Hindlimb muscle (tissue), 1 donor: Measurements from ENCODE around the gene ASB13. TPM values are rescaled to one million over a fixed set of nuclear protein-coding genes. Genes with fewer than 3 reads are reported as not detected.

Experiments used
- DNase-seq: peaks from one replicate; pipeline ENCODE4 v3.0.0-alpha.2; 2013
- polyA plus RNA-seq: library from polyadenylated mRNA; unstranded; fragments of 120-200 nt; gene quantifications from one replicate; pipeline ENCODE4 v1.2.1, GENCODE V29; 2013; ENCODE audit not compliant: insufficient read length

ASB13 gene
- polyA plus RNA-seq, 1 donor = 13.5 TPM

GRCh38 chr10:5668429-5668828 lies 2.0 kb upstream of the ASB13 start:
- DNase-seq = no peak

DNA sequence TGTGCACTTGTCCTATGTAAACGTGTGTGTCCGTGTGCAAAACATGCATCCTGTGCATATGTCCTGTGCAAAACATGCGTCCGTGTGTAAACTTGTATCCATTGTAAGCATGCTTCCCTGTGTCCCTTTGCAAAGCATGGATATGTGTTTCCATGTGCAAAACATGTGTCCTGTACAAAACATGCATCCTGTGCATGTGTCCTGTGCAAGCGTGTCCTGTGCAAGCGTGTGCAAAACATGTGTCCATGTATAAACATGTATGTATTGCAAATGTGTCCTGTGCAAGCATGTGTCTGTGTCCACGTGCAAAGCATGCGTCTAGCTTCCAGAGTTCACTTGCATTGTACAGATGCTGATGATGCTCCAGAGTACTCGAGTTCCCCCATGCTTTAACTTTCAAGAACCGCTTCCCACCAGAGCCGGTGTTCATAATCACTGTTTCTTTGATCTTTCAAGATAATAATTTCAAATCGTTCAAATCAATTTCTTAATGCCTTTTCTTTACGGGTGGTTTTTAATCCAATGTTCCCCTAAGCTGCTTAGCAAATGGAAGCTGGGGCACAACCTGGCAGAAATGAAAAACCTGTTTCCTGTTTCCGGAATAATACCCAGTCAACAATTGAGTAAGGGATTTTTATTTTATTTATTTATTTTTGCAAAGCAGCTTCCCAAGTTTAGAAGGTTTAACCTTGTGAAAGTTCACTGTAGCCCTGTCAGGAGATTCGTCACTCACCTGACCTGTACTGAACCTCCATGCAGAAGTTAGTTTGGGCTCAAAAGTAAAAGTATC lies 641 bp upstream of the ASB13 start:
- no peak for DNase-seq

GRCh38 chr10:5665373-5666007 lies 905 bp downstream of the ASB13 start:
- no peak for DNase-seq

- no peak for DNase-seq
Observed at GRCh38 chr10:5663692-5664427, 2.5 kb downstream of the ASB13 start.

DNA sequence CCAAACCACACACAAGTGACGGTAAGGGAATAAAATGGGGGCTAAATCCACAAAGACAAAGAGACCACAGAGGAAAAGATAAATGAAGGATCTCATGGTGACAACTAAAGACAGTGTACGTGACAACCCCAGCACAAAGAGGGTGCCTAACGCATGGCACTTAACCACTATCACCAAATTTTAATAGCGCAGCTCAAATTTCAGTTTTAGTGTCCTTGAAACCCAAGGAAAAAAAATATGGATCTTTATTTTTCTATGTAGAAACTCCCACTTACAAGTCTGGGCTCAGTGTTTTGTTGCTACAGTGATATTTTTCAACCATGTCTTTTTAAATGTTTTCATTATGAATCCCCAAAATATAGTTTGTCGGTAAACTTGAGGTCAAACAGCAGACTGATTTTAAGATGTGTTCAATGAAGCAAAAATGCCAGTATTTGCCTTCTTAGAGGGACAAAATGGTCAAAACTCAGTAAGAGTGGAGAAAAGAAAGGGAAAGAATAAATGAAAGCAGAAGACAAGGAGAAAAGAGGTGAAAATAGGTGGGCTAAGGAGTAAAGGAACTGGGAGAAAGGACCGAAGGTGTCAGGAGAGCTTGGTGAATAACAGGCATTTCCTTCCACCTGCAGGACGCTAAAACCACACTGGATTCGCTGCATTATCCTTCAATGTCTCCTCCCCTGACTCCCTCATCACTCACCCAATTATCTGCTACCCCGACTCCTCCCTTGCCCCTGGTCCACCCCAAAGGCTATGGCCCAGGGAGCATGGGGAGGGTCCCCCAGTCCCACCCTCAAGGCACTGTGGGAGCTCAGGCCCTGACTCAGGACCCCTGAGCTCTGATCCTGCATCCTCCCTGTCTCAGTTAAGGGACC lies 3.5 kb downstream of the ASB13 start:
- DNase-seq = no peak

GRCh38 chr10:5661043-5661442 lies 5.4 kb downstream of the ASB13 start:
- no peak for DNase-seq

DNA sequence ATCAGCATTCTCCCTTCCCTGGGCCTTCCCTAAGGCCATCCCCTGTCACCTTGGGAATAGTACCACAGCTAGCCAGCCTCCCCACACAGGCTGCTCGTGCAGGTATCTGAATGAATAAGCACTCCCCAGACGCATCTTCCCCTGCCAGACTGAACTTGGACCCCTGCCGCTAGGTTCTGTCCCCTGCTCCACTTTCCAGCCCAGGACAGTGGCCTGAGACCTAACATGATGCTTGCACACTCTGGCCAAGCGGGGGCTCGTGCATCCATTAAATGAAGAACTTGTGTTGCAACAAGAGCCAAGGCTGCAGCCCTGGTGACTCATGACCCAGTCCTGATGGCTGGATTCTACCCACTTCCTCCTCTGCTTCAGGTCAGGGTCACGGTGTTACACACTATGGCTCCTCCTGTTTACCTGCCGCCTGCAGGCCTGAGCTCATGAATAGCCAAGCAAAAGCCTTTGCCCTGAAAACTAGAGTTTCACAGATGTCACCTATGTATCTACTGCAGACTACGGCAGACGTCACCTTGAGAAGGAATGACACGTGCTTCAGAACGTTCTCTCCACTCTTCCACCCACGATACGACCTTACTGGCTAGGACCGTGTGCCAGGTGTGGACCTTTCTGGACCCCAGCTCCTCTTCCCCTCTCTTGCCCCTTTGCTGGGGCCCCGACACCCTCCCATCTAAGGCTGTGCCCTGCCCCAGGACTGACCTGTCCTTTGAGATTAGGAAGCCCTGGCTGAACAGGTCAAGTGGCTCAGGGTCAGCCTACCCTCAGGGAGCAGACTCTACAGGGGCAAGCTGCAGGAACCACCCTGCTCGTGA lies 6.5 kb downstream of the ASB13 start:
- no peak for DNase-seq

DNA sequence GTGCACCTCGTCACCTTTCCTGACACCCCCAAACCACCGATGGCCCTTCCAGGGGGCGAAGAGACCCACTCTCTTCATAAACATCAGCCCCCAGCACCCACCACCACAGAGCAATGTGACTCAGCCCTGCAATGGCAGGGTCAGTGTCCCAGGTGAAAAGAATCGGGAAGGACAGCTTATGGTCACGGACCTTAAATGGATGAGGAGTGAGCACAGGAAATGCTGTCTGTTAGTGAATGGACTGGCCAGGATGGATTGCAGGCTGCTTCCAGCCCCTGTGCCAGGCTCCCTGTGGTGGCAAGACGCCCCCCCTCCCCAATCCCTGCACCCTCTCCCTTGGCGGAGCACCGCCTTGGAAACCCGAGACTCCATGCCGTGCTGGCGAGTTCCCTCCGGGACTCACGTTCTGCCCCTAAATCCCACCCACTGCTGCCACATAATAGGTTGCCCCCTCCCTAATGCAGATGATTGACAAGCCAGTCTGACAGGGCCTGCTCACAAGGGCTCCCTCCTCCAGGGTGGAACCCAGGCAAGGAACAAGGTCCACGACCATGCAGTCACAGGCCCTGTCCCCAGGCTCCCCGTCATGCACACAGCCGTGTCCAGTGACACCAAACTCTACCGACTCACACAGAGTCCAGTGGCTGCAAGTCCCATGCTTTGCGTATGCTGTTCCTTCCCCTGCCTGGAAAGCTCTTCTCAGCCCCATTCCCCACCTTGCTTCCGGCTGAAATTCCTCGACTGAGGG lies 7.3 kb downstream of the ASB13 start:
- no peak for DNase-seq

GRCh38 chr10:5656737-5657579 lies 9.4 kb downstream of the ASB13 start:
- no peak for DNase-seq

DNA sequence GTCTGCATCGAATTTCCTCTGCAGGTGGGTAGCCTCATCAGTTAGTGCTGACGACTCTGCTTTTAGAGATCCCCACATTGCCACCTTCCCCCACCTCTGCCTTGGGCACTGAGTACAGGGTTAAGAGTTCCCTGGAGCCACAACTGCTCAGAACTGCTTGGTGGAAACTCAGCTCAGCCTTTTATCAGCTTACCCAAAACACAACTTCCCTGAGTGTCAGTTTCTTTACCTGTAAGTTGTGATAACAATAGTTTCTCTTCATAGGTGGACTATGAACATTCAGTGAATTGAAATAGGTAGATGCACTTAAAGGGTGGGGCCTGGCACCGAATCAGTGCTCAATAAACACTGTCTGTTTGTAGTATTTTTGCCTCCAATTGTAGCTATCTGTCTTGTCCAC lies 11.3 kb downstream of the ASB13 start:
- no peak for DNase-seq

GRCh38 chr10:5654218-5654755 lies 12.1 kb downstream of the ASB13 start:
- no peak for DNase-seq

DNA sequence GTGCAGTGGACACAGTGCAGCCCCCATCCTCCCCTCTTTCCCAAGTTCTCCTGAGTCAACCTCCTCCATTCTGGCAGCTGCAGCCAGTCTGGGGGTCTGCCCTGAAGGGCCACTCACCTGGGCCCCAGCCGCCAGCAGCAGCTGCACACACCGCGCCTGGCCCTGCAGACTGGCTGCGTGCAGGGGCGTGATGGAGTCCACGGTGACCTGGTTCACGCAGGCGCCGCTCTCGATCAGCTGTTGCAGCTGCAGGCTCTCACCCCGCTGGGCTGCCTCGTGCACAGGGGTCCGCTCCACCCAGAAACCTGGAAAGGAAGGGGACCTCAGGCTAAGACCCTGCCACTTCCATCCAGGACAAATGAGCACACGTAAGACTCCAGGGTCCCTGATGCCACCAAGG lies 13.6 kb downstream of the ASB13 start:
- no peak for DNase-seq

- DNase-seq = no peak
Observed at GRCh38 chr10:5651388-5651764, 15.0 kb downstream of the ASB13 start.

DNA sequence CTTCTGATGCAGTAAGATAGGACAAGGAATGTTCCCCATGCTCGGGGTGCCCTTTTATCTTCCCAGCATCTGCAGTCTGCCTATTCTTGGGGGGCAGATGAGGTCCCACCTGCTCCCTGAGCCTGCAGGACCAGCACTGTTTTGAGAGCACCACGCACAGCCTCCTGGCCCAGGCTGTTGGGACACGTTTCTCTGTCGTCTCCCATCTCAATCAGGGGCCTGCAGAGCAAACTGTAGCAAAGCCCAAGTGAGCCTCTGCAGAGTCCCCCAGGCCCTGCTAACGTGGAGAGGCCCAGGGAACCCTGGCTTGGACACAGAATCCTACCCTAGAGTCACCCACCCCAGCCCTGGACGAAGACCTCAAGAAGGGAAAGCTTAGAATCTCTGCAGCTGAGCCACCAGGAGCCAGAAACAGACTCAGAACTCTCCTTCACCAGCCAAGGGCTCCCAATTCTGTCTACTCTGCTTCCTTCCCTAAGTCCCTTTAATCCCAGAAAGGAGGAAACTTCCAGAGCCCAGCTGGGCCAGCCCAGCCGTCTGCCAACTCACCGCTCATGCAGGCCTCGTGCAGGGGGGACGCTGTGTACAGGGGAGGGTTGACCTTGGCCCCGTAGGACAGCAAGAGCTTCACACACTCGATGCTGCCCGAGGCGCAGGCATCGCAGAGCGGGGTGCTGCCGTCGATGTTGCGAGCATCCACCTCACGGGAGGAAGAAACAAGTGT lies 15.6 kb downstream of the ASB13 start:
- DNase-seq = no peak

- no peak for DNase-seq
Observed at GRCh38 chr10:5649746-5650145, 16.6 kb downstream of the ASB13 start.

GRCh38 chr10:5648494-5649457 lies 17.6 kb downstream of the ASB13 start:
- DNase-seq = no peak

DNA sequence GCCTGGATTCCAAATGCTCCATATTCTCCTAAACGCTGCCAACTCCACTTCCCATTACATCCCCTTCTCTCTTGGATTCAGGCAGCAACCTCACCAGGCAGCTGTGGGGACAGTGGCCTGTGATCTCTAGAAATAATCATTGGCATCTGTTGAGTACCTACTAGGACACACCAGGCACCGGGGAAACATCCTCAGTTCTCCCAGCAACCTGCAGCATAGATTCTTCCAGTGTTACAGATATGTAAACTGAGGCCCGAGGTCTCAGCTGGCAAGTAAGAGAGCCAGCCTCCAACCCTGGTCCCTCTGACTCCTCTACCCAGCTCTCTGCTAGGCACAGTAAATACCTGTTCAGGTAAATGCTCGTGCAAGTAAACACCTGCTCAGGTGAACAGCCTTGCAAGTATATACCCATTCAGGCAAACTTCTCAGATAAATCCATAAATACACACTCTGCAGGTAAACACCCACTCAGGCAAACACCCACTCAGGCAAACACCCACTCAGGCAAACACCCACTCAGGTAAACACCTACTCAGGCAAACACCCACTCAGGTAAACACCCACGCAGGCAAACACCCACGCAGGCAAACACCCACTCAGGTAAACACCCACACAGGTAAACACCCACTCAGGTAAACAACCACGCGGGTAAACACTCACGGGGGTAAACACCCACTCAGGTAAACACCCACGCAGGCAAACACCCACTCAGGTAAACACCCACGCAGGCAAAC lies 18.7 kb downstream of the ASB13 start:
- no peak for DNase-seq
